ENCODE results near the gene TBCB. TPM values are rescaled to one million over a fixed set of nuclear protein-coding genes. Genes with fewer than 3 reads are reported as not detected.

The TBCB gene
- total RNA-seq, 2 donors from 2014 or later, result 49.8 to 71.3 TPM

GRCh38 chr19:36116344-36116637 lies 1.0 kb downstream of the TBCB start:
- 95 to 100% methylated on average over 1 of the region's 1 CpG for WGBS, 2 donors
- no peaks in the 10 kb centered on the region for H3K36me3 ChIP-seq (replicated peaks in 1 of 2; ENCODE audit: insufficient read depth in 1 of 2, low read depth in 2 of 2)
- intact Hi-C loops (cut with DNase I), result no loop called here
- peak overlapping the region in 2 of 4 donors; percentile 85 to 92 for H3K27ac ChIP-seq
- TF ChIP-seq POLR2A (IDR thresholded peaks at IDR 0.05), result no peak
- TF ChIP-seq, protein P1, sequence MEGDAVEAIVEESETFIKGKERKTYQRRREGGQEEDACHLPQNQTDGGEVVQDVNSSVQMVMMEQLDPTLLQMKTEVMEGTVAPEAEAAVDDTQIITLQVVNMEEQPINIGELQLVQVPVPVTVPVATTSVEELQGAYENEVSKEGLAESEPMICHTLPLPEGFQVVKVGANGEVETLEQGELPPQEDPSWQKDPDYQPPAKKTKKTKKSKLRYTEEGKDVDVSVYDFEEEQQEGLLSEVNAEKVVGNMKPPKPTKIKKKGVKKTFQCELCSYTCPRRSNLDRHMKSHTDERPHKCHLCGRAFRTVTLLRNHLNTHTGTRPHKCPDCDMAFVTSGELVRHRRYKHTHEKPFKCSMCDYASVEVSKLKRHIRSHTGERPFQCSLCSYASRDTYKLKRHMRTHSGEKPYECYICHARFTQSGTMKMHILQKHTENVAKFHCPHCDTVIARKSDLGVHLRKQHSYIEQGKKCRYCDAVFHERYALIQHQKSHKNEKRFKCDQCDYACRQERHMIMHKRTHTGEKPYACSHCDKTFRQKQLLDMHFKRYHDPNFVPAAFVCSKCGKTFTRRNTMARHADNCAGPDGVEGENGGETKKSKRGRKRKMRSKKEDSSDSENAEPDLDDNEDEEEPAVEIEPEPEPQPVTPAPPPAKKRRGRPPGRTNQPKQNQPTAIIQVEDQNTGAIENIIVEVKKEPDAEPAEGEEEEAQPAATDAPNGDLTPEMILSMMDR (IDR thresholded peaks at IDR 0.05), result no peak
- no peaks in the 10 kb centered on the region for H3K27me3 ChIP-seq
- H3K4me3 ChIP-seq, result no peak overlapping the region
- H3K9me3 ChIP-seq, result no peaks in the 10 kb centered on the region
- peaks cover 20% of the 10 kb centered on the region for H3K4me1 ChIP-seq
- DNase-seq, result no peak
- ATAC-seq, result no peak

DNA sequence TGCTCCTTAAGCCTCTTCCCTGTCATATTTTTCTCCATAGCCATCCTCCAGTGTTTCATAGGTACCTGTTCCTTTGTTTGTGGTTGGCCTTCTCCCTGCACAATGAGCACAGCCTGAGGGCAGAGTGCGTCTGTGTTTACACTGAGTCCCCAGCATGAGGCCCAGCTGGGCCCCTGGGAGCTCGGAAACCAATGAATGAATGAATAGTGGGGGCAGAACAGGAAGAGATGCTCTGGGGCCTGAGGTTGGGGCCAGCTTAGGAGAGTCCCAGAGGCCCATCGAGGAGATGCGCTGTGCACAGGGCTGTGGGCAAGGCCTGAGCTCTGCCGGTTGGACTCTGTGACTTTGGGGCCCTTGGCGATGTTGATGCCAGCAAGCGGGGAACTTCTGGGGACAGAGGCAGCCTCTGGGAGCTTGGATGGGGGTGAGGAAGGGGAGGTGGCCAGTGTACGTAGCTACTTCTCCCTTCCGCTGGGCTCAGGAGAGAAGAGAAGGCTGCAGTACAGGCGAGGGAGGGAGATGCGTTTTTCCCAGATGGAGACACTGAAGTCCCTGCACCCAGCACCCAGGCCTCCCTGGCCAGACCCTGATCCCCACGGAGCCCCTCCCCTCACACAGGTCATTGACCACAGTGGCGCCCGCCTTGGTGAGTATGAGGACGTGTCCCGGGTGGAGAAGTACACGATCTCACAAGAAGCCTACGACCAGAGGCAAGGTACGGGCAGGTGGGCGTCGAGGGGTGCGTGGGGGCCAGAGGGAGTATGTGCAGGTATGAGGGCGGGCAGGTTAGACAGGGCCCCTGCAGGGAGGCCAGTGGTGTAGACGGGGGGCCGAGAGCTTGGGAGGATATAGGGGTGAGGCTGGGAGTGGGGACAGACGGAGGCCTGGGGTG lies 5.1 kb downstream of the TBCB start:
- no peak for DNase-seq
- H3K36me3 ChIP-seq (replicated peaks in 1 of 2; ENCODE audit: insufficient read depth in 1 of 2, low read depth in 2 of 2), result peaks cover 0 to 3% of the 10 kb centered on the region in 2 donors
- no peak overlapping the region for H3K4me3 ChIP-seq
- no peak for ATAC-seq
- intact Hi-C loops (cut with DNase I), result loop anchor here (5.0 kb wide), 1 partner anchor 52 kb away; no protein-coding TSS in a partner anchor
- H3K27ac ChIP-seq, result no peak overlapping the region
- H3K27me3 ChIP-seq, result no peaks in the 10 kb centered on the region
- no peaks in the 10 kb centered on the region for H3K9me3 ChIP-seq
- TF ChIP-seq, protein P1 (IDR thresholded peaks at IDR 0.05), result no peak
- no peak for TF ChIP-seq POLR2A (IDR thresholded peaks at IDR 0.05)
- WGBS, 2 donors, result 88 to 92% methylated on average over 24 to 25 of the region's 26 CpGs
- H3K4me1 ChIP-seq, result peaks cover 10% of the 10 kb centered on the region

- Histone ChIP-seq H3K4me3 (no peak overlapping the region), H3K9me3 (no peaks in the 10 kb centered on the region), H3K27me3 (no peaks in the 10 kb centered on the region), H3K36me3 (replicated peaks in 1 of 2; ENCODE audit: insufficient read depth in 1 of 2, low read depth in 2 of 2) (peaks cover 0 to 3% of the 10 kb centered on the region in 2 donors), H3K27ac (no peak overlapping the region), H3K4me1 (peaks cover 7% of the 10 kb centered on the region)
- WGBS, 2 donors, result 83 to 93% methylated on average over 18 of the region's 18 CpGs
- TF ChIP-seq, protein P1 (IDR thresholded peaks at IDR 0.05), result no peak
- no peak for TF ChIP-seq POLR2A (IDR thresholded peaks at IDR 0.05)
- ATAC-seq, result no peak
- intact Hi-C loops (cut with DNase I), result loop anchor here (5.0 kb wide), 1 partner anchor 51 kb away; no protein-coding TSS in a partner anchor
- DNase-seq, result no peak
These were observed 5.7 kb downstream of the TBCB start for GRCh38 chr19:36120984-36121358.

DNA sequence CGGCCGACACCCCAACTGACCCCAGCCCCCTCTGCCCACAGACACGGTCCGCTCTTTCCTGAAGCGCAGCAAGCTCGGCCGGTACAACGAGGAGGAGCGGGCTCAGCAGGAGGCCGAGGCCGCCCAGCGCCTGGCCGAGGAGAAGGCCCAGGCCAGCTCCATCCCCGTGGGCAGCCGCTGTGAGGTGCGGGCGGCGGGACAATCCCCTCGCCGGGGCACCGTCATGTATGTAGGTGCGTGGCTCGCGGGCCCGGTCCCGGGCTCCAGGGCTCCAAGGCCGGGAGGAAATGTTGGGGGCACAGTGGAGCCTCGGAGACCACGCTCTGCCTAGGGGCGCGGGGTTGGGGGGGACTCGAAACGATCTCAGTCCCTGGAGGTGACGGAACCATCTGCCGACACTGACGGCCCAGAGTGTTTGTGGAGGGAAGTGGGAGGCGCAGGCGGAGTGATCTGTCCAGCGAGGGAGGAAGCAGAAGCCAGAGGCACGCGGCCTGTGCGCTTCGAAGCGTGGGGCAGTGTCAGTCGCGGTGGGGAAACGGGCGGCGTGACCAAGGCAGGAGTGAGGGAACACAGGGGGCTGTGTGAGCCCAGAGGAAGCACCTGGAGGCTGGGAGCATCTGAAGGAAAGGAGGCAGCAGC lies 6.3 kb downstream of the TBCB start:
- Histone ChIP-seq H3K4me1 (peaks cover under 1% of the 10 kb centered on the region), H3K36me3 (replicated peaks in 1 of 2; ENCODE audit: insufficient read depth in 1 of 2, low read depth in 2 of 2) (peaks cover 0 to 3% of the 10 kb centered on the region in 2 donors), H3K9me3 (no peaks in the 10 kb centered on the region), H3K27ac (no peak overlapping the region), H3K27me3 (no peaks in the 10 kb centered on the region), H3K4me3 (no peak overlapping the region)
- intact Hi-C loops (cut with DNase I), result loop anchor here (5.0 kb wide), 1 partner anchor 51 kb away; no protein-coding TSS in a partner anchor
- no peak for TF ChIP-seq POLR2A (IDR thresholded peaks at IDR 0.05)
- TF ChIP-seq, protein P1 (IDR thresholded peaks at IDR 0.05), result no peak
- 85 to 89% methylated on average over 36 to 44 of the region's 49 CpGs for WGBS, 2 donors
- DNase-seq (no peak), ATAC-seq (no peak)

Measured in body of pancreas (tissue), 4 donors.